Measurements from ENCODE around the gene DRAM1. TPM values are rescaled to one million over a fixed set of nuclear protein-coding genes. Genes with fewer than 3 reads are reported as not detected.

DRAM1 gene
- total RNA-seq, 4 donors from 2014 or later: 4.5 to 8.1 (median 5.9) TPM

DNA sequence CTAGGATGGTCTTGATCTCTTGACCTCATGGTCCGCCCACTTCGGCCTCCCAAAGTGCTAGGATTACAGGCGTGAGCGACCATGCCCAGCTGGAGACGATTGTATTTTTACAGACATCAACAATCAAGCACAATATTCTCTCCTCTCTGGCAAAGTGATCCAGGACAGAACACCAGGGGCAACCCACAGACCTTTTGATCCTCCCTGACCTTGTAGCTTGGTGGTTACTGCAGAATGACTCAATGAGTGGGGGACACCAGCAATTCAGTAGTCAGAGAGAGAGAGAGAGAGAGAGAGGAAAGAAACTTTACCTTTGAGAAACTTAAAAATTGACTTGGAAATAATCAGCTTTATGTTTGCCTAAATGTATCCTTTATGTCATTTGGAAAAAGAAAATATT is 51.2 kb downstream of the DRAM1 start:
- no peak overlapping the region for H3K4me3 ChIP-seq (ENCODE audit: low read depth, poor library complexity, severe bottlenecking)
- intact Hi-C loops (cut with DNase I; ENCODE audit: low total_unique reads): no loop called here
- DNase-seq (ENCODE audit: low spot score in 2 of 2): no peak
- WGBS, 2 donors: 80 to 85% methylated on average over 5 of the region's 5 CpGs
- TF ChIP-seq, protein P1, sequence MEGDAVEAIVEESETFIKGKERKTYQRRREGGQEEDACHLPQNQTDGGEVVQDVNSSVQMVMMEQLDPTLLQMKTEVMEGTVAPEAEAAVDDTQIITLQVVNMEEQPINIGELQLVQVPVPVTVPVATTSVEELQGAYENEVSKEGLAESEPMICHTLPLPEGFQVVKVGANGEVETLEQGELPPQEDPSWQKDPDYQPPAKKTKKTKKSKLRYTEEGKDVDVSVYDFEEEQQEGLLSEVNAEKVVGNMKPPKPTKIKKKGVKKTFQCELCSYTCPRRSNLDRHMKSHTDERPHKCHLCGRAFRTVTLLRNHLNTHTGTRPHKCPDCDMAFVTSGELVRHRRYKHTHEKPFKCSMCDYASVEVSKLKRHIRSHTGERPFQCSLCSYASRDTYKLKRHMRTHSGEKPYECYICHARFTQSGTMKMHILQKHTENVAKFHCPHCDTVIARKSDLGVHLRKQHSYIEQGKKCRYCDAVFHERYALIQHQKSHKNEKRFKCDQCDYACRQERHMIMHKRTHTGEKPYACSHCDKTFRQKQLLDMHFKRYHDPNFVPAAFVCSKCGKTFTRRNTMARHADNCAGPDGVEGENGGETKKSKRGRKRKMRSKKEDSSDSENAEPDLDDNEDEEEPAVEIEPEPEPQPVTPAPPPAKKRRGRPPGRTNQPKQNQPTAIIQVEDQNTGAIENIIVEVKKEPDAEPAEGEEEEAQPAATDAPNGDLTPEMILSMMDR (IDR thresholded peaks at IDR 0.05): no peak
- TF ChIP-seq POLR2A (IDR thresholded peaks at IDR 0.05): no peak

GRCh38 chr12:101929365-101930041 is 52.1 kb downstream of the DRAM1 start:
- TF ChIP-seq POLR2A (IDR thresholded peaks at IDR 0.05): no peak
- TF ChIP-seq, protein P1 (IDR thresholded peaks at IDR 0.05): no peak
- DNase-seq (ENCODE audit: low spot score in 2 of 2): no peak
- no peak overlapping the region for H3K4me3 ChIP-seq (ENCODE audit: low read depth, poor library complexity, severe bottlenecking)
- intact Hi-C loops (cut with DNase I; ENCODE audit: low total_unique reads): loop anchor here (10.0 kb wide), 1 partner anchor 555 kb away; the partner anchor contains the start of gene IGF1
- 80 to 84% methylated on average over 11 of the region's 11 CpGs for WGBS, 2 donors

DNA sequence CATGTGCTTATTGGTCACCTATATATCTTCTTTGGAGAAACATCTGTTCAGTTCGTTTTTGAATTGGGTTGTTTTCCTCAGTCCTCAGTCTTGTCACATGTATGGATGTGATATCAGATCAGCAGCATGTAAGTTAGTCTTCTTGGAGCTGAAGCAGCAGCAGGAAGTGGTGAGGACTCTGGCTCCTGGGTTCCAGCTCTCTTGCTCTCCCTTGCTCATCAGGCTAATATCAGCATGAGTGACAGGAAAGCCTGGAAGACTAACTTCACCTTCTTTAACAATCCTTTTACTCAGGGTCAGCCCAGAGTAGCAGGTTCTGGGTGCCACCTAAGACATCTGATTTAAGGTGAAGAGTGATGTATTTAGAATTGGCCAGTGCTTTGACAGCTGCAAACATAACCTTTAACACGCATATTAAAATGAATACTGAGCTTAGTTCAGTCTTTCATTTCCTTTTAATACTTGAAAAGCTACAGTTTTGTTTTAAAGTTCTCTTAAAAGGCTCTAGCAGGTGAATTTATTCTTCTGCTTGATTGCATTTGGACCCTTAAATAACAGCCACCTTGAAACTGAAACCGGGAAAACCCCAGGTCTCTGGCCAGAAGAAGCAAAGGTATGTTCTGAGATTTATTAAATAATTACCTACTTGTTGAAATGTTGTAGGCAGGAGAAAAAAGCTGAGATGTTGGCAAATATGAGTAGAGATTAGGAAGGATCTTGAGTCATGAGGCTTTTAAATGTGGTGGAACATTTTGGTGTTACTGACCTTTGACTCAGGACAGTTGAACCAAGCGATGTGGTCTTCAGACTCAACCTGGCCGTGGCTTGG is 54.3 kb downstream of the DRAM1 start:
- H3K4me3 ChIP-seq (ENCODE audit: low read depth, poor library complexity, severe bottlenecking): no peak overlapping the region
- WGBS, 2 donors: 78 to 82% methylated on average over 5 of the region's 5 CpGs
- TF ChIP-seq POLR2A (IDR thresholded peaks at IDR 0.05): no peak
- TF ChIP-seq, protein P1 (IDR thresholded peaks at IDR 0.05): no peak
- DNase-seq (ENCODE audit: low spot score in 2 of 2): no peak
- intact Hi-C loops (cut with DNase I; ENCODE audit: low total_unique reads): loop anchor here (10.0 kb wide), 1 partner anchor 553 kb away; the partner anchor contains the start of gene IGF1

DNA sequence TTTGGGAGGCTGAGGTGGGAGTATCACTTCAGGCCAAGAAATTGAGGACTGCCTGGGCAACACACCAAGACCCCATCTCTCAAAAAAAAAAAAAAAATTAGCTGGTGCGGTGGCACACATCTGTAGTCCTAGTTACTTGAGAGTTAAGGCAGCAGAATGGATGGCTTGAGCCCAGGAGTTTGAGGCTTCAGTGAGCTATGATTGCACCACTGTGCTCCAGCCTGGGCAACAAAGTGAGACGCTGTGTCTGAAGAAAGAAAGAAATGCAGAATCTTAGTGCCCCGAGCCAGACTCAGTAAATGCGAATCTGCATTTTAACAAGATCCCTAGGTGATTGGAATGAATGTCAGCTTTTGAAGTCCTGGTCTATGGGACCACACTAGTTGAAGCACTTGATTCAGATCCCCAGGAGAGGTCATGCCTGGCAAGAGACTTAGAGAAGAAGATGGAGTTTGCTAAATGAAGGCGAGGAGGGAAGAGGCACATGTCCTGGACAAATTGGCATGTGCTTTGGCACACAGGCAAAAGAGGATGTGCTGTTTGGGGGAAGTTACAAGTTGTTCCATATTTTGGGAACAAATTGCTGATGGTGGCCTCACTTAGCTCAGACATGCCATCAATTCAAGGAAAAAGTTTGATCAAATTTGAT is 56.6 kb downstream of the DRAM1 start:
- WGBS, 2 donors: 48 to 60% methylated on average over 5 of the region's 5 CpGs
- intact Hi-C loops (cut with DNase I; ENCODE audit: low total_unique reads): loop anchor here (10.0 kb wide), 1 partner anchor 551 kb away; the partner anchor contains the start of gene IGF1
- H3K4me3 ChIP-seq (ENCODE audit: low read depth, poor library complexity, severe bottlenecking): no peak overlapping the region
- TF ChIP-seq POLR2A (IDR thresholded peaks at IDR 0.05): no peak
- TF ChIP-seq, protein P1 (IDR thresholded peaks at IDR 0.05): no peak
- peak in 1 of 2 donors; percentile 53 for DNase-seq (ENCODE audit: low spot score in 2 of 2)

- intact Hi-C loops (cut with DNase I; ENCODE audit: low total_unique reads): loop anchor here (10.0 kb wide), 1 partner anchor 549 kb away; the partner anchor contains the start of gene IGF1
- 23% methylated on average over 9 of the region's 9 CpGs for WGBS, 2 donors
- no peak overlapping the region for H3K4me3 ChIP-seq (ENCODE audit: low read depth, poor library complexity, severe bottlenecking)
- no peak for TF ChIP-seq POLR2A (IDR thresholded peaks at IDR 0.05)
- TF ChIP-seq, protein P1 (IDR thresholded peaks at IDR 0.05): no peak
- peak; percentile 73 to 92 for DNase-seq (ENCODE audit: low spot score in 2 of 2)
Observed at GRCh38 chr12:101935890-101936746, 58.7 kb downstream of the DRAM1 start.

Data from lower leg skin (tissue), 4 donors.